Measurements from ENCODE around the gene SUSD6.

SUSD6 gene

DNA sequence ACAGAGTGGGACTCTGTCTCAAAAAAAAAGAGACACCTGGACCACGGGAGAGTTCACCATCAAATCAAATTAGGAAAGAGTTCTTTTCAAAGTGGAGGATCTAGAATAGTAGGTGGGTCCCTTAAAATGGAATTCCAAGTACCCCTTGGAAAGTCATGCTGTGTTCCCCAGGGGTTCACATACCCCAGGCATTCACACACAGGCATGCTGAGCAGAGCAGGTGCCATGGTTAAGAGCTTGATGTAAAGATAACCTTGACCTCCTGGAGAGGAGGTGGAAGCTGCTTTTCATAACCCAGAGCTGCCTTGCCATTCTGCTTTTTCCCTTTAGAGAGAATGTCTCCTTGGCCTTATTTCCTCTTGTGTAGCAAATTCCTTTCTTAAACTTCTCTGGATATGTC, 141.4 kb downstream of the SUSD6 start:
- in situ Hi-C loops (cut with MboI; ENCODE audit: low sequenced_read_pairs), result no loop called here

DNA sequence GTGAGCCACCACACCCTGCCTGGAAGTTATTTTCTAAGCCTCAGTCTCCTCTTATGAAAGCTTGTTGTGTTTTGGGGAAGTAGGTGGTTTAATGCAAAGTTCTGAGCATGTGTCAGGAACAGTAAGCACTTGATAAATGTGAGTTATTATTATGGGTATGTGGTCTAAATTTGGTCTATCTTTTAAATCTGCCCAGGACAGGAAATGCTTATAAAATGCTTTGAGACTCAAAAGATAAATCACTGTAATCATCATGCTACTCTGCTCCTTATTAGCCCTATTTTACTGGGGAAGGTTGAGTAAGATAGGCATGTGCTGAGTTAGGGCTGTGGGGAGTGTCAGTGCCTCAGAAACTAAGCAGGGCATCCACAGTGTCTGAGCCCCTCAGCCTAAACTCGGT, 142.5 kb downstream of the SUSD6 start:
- in situ Hi-C loops (cut with MboI; ENCODE audit: low sequenced_read_pairs), result no loop called here

DNA sequence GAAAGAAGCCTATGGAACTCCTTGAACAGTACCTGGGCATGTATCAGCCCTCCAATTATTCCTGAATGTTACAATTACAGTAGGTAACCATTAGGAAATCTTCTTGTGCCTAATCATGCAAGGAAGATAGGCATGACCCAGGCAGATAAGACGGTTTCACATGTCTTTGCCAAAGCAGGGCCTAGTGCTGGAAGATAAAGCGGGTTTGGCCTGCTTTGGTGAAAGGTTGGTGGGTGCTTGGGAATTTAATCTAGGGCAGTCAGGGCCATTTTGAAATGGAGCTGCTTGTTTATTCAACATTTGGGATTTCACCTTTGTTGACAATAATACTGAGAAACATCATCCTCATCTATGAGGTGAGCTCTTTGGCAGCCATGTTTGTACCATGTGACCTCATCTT, 143.1 kb downstream of the SUSD6 start:
- in situ Hi-C loops (cut with MboI; ENCODE audit: low sequenced_read_pairs), result no loop called here

DNA sequence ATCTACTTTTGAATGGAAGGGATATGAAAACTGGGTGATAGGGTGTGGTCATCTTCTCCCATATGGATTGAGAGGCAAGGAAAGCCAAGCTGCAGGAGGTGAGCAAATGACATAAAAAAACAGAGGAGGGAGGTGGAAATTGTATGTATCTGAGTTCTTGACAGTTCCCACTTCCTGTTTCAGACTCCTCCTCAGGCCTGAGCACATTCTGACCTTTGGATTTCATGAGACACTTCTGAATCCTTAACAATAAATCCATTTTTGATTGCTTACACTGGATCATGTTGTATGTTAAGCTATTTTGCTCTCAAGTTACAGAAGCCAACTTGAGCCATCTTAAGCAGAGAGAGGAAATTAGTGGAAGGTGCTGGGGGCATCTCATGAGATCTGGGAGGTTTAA, 143.9 kb downstream of the SUSD6 start:
- in situ Hi-C loops (cut with MboI; ENCODE audit: low sequenced_read_pairs), result no loop called here

DNA sequence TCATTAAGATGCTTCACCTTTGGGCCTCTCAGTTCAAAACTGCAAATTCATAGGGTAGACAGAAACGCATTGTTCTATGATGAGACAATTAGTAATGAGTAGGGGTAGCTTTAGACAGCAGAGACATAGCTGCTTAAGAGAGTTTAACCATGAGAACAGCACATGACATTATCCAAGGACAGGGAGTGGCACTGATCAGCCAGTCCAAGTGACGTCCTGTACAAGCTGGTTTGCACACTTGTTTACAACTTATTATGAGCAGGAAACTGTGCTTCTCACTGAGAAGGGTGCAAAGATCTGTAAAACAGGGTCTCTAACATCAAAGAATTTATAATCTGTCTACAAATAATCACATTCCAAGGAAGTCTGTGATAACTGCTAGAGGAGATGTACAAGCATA, 144.4 kb downstream of the SUSD6 start:
- in situ Hi-C loops (cut with MboI; ENCODE audit: low sequenced_read_pairs), result no loop called here

DNA sequence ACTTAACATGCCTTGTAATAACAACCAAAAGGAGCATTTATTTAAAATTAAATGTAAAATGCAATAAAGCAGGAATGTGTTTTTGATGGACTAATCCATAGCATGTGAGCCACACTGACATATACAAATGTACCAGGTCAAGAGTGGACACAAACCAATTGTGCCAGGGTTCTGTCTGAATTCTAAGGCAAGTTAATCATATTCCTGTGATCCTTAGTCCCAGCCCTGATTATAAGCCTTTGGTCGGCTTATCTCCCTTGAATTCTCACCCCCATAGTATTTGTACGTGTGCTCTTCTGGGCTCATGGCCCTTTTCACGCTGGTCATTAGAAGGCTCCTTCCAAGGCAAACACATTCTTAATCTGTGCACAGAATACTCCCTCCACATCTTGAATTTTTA, 144.9 kb downstream of the SUSD6 start:
- in situ Hi-C loops (cut with MboI; ENCODE audit: low sequenced_read_pairs), result no loop called here

DNA sequence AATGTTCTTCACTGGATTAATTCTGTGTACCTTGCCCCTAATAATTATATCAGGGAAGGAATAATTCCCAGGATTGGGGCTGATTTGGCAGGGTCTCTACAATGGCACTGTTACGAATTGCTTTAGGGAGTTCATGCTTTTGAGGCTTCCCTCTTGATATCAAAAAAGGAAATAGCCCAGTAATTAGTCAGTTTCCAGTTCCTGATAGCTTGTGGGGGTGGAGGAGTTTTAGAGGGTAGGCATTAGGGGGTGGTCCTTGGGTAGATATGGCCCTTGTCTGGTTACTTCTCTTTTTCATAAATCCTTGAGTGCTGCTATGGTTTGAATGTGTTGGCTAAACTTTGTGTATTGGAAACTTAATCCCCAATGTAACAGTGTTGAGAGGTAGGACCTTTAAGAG, 149.4 kb downstream of the SUSD6 start:
- in situ Hi-C loops (cut with MboI; ENCODE audit: low sequenced_read_pairs), result no loop called here

DNA sequence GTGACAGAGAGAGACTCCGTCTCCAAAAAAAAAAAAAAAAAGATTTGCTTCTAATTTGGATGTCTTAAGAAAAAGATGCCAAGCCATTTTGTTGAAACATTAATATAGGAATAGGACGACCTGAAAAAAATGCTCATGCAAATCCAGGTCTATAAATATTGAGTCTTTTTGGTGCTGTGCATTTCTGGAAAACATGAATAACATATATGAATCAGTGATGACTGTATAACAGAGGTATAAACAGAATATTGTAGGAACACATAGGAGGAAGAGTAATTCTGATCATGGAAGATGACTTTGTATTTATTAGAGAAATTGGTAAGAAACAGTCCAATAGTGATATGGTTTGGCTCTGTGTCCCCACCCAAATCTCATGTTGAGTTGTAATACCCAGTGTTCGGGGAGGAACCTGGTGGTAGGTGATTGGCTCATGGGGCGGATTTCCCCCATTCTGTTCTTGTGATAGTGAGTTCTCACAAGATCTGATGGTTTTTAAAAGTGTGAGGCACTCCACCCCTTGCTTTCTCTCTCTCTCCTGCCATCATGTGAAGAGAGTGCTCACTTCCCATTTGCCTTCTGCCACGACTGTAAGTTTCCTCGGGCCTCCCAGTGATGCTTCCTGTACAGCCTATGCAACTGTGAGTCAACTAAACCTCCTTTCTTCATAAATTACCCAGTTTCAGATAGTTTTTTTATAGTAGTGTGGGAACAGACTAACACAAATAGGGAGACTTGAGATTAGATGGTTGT, 152.5 kb downstream of the SUSD6 start:
- in situ Hi-C loops (cut with MboI; ENCODE audit: low sequenced_read_pairs), result no loop called here
